GM12801 (cell line): ENCODE measurements around the gene SCLT1.

Experiments used
- TF ChIP-seq, protein P1 (sequence below): IDR thresholded peaks from one replicate; pipeline ENCODE4 v1.5.1; 2011; ENCODE audit warnings: control low read depth; ENCODE audit not compliant: insufficient read length; ENCODE audit errors: extremely low read depth

Gene SCLT1

GRCh38 chr4:129064717-129065116 lies 28.6 kb downstream of the SCLT1 start:
- TF ChIP-seq, protein P1, sequence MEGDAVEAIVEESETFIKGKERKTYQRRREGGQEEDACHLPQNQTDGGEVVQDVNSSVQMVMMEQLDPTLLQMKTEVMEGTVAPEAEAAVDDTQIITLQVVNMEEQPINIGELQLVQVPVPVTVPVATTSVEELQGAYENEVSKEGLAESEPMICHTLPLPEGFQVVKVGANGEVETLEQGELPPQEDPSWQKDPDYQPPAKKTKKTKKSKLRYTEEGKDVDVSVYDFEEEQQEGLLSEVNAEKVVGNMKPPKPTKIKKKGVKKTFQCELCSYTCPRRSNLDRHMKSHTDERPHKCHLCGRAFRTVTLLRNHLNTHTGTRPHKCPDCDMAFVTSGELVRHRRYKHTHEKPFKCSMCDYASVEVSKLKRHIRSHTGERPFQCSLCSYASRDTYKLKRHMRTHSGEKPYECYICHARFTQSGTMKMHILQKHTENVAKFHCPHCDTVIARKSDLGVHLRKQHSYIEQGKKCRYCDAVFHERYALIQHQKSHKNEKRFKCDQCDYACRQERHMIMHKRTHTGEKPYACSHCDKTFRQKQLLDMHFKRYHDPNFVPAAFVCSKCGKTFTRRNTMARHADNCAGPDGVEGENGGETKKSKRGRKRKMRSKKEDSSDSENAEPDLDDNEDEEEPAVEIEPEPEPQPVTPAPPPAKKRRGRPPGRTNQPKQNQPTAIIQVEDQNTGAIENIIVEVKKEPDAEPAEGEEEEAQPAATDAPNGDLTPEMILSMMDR, result no peak

DNA sequence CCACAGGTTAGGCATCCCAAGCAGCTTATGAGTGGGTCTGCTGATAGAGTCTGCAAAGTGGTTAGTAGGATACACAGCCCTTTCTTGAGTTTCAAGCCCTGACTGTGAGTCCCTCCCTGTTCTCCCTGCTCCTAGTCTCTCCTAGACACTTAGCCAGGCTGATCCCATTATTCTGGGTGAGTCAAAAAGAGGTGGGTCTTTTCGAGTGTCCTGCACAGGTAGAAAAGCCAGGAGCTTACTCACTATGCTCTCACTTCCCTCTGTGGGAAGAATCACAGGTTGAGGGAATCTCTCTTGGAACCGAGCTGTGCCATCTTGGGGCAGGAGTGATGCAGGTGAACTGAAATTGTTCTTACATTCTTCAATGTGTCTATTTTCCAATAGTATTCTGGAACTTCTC lies 29.7 kb downstream of the SCLT1 start:
- TF ChIP-seq, protein P1, result no peak

DNA sequence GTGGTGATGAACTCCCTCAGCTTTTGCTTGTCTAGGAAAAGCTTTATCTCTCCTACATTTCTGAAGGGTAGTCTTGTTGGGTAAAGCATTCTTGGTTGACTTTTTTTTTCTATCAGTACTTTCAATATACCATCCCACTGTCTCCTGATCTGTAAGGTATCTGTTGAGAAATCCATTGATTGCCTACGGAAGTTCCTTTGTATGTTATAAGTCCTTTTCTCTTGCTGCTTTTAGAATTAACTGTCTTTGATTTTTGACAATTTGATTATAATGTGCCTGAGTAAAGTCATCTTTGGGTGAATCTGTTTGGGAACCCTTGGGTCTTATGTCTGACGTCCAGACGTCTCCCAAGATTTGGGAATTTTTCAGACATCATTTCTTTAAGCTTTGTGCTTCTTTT lies 30.8 kb downstream of the SCLT1 start:
- TF ChIP-seq, protein P1, result no peak

DNA sequence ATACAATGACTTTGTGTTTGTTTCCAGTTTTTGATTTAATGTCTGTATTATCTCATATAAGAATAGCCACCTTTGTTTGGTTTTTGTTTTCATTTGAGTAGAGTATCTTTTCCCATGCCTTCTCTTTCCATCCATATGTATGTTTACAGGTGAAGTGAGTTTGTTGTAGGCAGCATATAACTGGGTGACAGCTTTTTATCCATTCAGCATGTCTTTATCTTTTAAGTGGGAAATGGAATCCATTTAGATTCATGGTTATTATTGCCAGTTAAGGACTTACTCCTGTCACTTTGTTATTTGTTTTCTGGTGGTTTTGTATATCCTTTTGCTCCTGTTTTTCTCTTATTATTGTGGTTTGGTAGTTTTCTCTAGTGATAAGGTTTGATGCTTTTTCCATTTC lies 34.3 kb downstream of the SCLT1 start:
- TF ChIP-seq, protein P1, result no peak

GRCh38 chr4:129046055-129046959 lies 47.0 kb downstream of the SCLT1 start:
- TF ChIP-seq, protein P1, result no peak

DNA sequence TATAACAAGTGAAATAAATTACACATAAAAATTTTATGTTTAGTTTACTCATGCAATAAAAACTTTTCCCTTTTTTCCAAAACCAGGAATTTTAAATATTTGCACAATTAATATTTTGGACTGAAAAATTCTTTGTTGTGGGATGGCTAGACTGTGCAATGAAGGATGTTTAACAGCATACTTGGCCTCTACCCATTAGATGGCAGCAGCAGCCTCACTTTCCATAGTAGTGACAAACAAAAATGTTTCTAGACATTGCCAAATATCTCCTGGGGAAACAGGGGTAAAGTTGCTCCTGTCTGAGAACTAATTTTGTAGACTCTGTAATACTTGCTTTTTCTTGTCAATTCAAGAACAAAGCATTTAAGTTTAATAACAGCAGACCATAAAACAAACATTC lies 49.8 kb downstream of the SCLT1 start:
- TF ChIP-seq, protein P1, result no peak

DNA sequence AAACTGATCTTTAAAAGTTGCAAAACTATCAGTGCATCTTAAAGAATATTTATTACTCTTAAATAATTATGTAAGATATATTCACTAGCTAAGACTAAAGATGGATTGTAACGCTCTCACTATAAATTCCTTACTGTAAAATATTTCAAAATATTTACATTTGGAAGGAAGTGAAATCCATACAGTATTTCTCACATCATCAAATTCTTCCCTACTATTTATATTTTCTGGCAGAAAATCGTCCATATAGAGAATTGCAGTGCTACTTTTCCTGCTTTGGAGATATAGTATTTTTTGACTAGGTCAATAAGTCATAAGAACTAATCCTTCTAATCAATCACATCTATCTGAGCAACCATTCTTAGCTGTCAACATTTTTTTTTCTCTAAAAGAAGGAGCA lies 52.9 kb downstream of the SCLT1 start:
- TF ChIP-seq, protein P1, result no peak
